SU-DHL-6 (cell line): ENCODE results near the gene SP140.

Experiments used
- H2AFZ ChIP-seq: fragments of 200-600 bp; sonication (generic); 2 replicates; pipeline ENCODE4 v1.6.1; 2014; ENCODE audit warnings: low read depth, mild to moderate bottlenecking, moderate library complexity, mixed read lengths, antibody characterized with exemption, low read length; ENCODE audit not compliant: severe bottlenecking
- H3F3A ChIP-seq: fragments of 200-600 bp; shearing (Covaris generic); 2 replicates; pipeline ENCODE4 v1.6.0; 2016; ENCODE audit warnings: antibody characterized with exemption, mild to moderate bottlenecking; ENCODE audit not compliant: insufficient read depth
- H3K27ac ChIP-seq: fragments of 200-600 bp; sonication (generic); 2 replicates; pipeline ENCODE4 v1.5.1; 2016; ENCODE audit warnings: low read depth, mild to moderate bottlenecking, low read length, moderate library complexity, mixed read lengths
- H3K27me3 ChIP-seq: fragments of 200-600 bp; sonication (generic), shearing (Covaris generic); 2 replicates; pipeline ENCODE4 v1.6.0; 2014; ENCODE audit warnings: mild to moderate bottlenecking, low read length
- H3K36me3 ChIP-seq: fragments of 200-600 bp; sonication (generic); 2 replicates; pipeline ENCODE4 v1.6.1; 2014; ENCODE audit warnings: mild to moderate bottlenecking, low read length, mixed read lengths
- H3K4me2 ChIP-seq: fragments of 300-600, 200-600 bp; shearing (Covaris generic), sonication (generic); 2 replicates; pipeline ENCODE4 v1.6.0; 2014; ENCODE audit warnings: low read length, low read depth, mild to moderate bottlenecking; ENCODE audit not compliant: poor library complexity, severe bottlenecking
- H3K4me3 ChIP-seq: fragments of 200-600 bp; sonication (generic); 2 replicates; pipeline ENCODE4 v1.5.1; 2014; ENCODE audit warnings: antibody characterized with exemption, low read length, mild to moderate bottlenecking, mixed read lengths; ENCODE audit not compliant: insufficient read depth, poor library complexity, severe bottlenecking
- H3K79me2 ChIP-seq: fragments of 200-600 bp; sonication (generic); 2 replicates; pipeline ENCODE4 v1.6.1; 2014; ENCODE audit warnings: mild to moderate bottlenecking, low read length, moderate library complexity; ENCODE audit not compliant: insufficient read depth
- H3K9ac ChIP-seq: fragments of 200-600 bp; sonication (generic); 2 replicates; pipeline ENCODE4 v1.7.0; 2014; ENCODE audit warnings: mild to moderate bottlenecking, low read length
- H3K9me2 ChIP-seq: fragments of 200-600 bp; sonication (generic); replicated peaks from 2 replicates; pipeline ENCODE4 v1.6.1; 2014; ENCODE audit warnings: low read length; ENCODE audit not compliant: insufficient read depth
- H3K9me3 ChIP-seq: fragments of 200-600 bp; sonication (generic); 2 replicates; pipeline ENCODE4 v1.6.1; 2014; ENCODE audit warnings: low read length, mixed read lengths; ENCODE audit not compliant: insufficient read depth
- H4K20me1 ChIP-seq: fragments of 200-600 bp; sonication (generic); 2 replicates; pipeline ENCODE4 v1.6.1; 2014; ENCODE audit warnings: low read depth, mild to moderate bottlenecking, antibody characterized with exemption, low read length, moderate library complexity, mixed read lengths
- EZH2phosphoT487 ChIP-seq: fragments of 200-600 bp; sonication (generic), shearing (Covaris generic); conservative IDR thresholded peaks from 2 replicates; pipeline ENCODE4 v1.6.1; 2018; ENCODE audit warnings: mild to moderate bottlenecking, antibody characterized with exemption, low read length, moderate library complexity, mixed read lengths
- TF ChIP-seq, protein P1 (sequence below): fragments of 200-600 bp; sonication (generic); IDR thresholded peaks from one replicate; pipeline ENCODE4 v1.5.1; 2017; ENCODE audit warnings: antibody characterized with exemption, mild to moderate bottlenecking, low read length, moderate library complexity; ENCODE audit not compliant: insufficient read depth, poor library complexity, severe bottlenecking

The SP140 gene

DNA sequence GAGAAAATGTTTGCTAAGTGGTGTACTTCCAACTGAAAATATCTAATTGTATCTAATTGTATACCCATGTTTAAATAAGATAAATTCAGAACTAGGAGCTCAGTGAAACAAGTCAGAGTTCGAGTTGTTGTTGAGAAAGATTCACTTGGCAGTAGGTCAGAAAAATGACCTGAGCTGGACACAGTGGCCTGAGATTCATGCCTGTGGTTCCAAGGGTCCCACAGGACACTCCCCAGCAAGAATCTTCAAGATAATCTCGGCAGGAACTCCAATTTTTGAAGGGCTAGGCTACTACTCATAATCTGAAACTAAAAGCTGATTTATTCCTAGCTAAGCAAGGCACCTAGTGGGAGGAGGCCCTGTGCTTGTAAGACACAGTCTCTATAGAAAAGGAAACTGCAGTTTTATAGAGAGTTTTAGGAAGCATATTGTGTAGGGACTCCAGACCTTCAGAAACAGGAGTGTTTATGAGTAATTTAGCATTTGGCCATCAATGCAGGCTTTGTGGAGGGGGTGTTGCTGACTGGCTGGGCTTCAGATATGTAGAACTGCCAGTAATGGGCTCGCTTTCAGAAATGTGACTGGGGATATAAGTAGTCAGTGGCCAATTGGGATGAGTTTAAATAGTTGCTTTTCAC, 43.2 kb downstream of the SP140 start:
- no peak overlapping the region for H3K27ac ChIP-seq
- no peaks in the 10 kb centered on the region for H3F3A ChIP-seq
- H3K36me3 ChIP-seq: peaks cover 40% of the 10 kb centered on the region
- H2AFZ ChIP-seq: no peak overlapping the region
- H3K9ac ChIP-seq: no peak overlapping the region
- H3K9me2 ChIP-seq: no peaks in the 10 kb centered on the region
- no peaks in the 10 kb centered on the region for H3K27me3 ChIP-seq
- H3K9me3 ChIP-seq: no peaks in the 10 kb centered on the region
- TF ChIP-seq, protein P1, sequence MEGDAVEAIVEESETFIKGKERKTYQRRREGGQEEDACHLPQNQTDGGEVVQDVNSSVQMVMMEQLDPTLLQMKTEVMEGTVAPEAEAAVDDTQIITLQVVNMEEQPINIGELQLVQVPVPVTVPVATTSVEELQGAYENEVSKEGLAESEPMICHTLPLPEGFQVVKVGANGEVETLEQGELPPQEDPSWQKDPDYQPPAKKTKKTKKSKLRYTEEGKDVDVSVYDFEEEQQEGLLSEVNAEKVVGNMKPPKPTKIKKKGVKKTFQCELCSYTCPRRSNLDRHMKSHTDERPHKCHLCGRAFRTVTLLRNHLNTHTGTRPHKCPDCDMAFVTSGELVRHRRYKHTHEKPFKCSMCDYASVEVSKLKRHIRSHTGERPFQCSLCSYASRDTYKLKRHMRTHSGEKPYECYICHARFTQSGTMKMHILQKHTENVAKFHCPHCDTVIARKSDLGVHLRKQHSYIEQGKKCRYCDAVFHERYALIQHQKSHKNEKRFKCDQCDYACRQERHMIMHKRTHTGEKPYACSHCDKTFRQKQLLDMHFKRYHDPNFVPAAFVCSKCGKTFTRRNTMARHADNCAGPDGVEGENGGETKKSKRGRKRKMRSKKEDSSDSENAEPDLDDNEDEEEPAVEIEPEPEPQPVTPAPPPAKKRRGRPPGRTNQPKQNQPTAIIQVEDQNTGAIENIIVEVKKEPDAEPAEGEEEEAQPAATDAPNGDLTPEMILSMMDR: no peak
- no peak for TF ChIP-seq EZH2phosphoT487
- H3K4me2 ChIP-seq: no peak overlapping the region
- H4K20me1 ChIP-seq: no peaks in the 10 kb centered on the region
- H3K4me3 ChIP-seq: no peak overlapping the region
- no peaks in the 10 kb centered on the region for H3K79me2 ChIP-seq

DNA sequence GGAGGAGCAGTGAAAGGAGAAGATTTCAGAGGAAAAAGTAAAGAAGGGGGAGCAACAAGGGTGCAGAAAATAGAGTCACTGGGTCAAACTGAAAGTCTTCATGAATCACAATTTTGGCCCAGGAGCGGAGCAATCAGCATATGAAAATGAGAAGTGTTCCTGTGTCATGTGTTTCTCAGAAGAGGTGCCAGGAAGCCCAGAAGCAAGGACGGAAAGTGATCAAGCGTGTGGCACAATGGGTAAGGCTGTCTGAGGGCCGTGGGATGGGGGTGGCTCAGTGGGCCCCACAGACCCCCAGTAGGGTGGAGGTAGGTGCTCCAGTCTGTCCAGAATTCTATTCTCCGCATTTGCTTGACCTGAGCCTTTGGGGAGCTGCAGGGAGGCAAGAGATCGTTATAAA, 44.2 kb downstream of the SP140 start:
- Histone ChIP-seq H3K4me3 (no peak overlapping the region), H3K9me3 (no peaks in the 10 kb centered on the region), H3K9me2 (no peaks in the 10 kb centered on the region), H3K36me3 (peaks cover 44% of the 10 kb centered on the region), H3K27ac (no peak overlapping the region), H3K27me3 (no peaks in the 10 kb centered on the region), H3K4me2 (no peak overlapping the region), H2AFZ (no peak overlapping the region), H3K79me2 (no peaks in the 10 kb centered on the region), H3F3A (no peaks in the 10 kb centered on the region), H4K20me1 (no peaks in the 10 kb centered on the region), H3K9ac (no peak overlapping the region)
- TF ChIP-seq, protein P1: no peak
- no peak for TF ChIP-seq EZH2phosphoT487

DNA sequence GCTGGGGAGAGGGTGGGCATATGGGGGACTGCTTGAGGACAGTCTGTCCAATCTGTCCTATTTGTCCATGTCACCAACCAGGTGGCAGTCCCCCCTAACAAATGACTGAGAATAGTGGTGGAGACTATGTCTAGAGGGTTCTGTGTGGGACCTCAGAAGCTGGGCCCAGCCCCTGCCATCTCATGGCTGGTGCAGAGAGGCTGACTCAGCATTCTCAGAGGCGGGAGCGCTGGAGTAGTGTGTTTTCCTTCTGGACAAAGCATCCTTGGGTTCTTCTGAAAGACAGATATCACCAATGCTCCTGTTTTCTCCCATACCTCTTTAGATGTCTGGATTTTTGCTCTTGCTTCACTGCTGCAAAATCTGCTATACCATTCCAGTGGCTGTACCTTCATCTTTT, 57.4 kb downstream of the SP140 start:
- Histone ChIP-seq H3K27me3 (no peaks in the 10 kb centered on the region), H4K20me1 (no peaks in the 10 kb centered on the region), H3K4me2 (no peak overlapping the region), H3K9me3 (no peaks in the 10 kb centered on the region), H3F3A (peaks cover 4% of the 10 kb centered on the region; the same call in 1 of the 2 replicates), H3K36me3 (peaks cover 37% of the 10 kb centered on the region), H3K79me2 (no peaks in the 10 kb centered on the region), H2AFZ (no peak overlapping the region), H3K9ac (no peak overlapping the region), H3K4me3 (no peak overlapping the region), H3K9me2 (no peaks in the 10 kb centered on the region), H3K27ac (no peak overlapping the region)
- TF ChIP-seq, protein P1: no peak
- TF ChIP-seq EZH2phosphoT487: no peak
